SJSA1 (cell line): ENCODE data around the gene BMP2. TPM values are rescaled to one million over a fixed set of nuclear protein-coding genes. Genes with fewer than 3 reads are reported as not detected.

Source experiments
- DNase-seq, 2 experiments: peaks; one replicate each; pipeline ENCODE4 v3.0.0-alpha.2; 2015 to 2020; ENCODE audit warnings: low spot score in 2 of 2, low read depth in 1 of 2
- H3K27ac ChIP-seq: fragments of 250-450 bp; sonication (Bioruptor Pico); 2 replicates; pipeline ENCODE4 v1.5.1; 2020; ENCODE audit warnings: mild to moderate bottlenecking, moderate library complexity
- H3K27me3 ChIP-seq: fragments of 250-450 bp; sonication (Bioruptor Pico); replicated peaks from 2 replicates; pipeline ENCODE4 v1.5.1; 2020; ENCODE audit warnings: mild to moderate bottlenecking, moderate library complexity
- H3K36me3 ChIP-seq: fragments of 250-450 bp; sonication (Bioruptor Pico); 2 replicates; pipeline ENCODE4 v1.5.1; 2020; ENCODE audit warnings: mild to moderate bottlenecking
- H3K4me1 ChIP-seq: fragments of 250-450 bp; sonication (Bioruptor Pico); replicated peaks from 2 replicates; pipeline ENCODE4 v1.6.1; 2021; ENCODE audit warnings: mild to moderate bottlenecking
- H3K4me3 ChIP-seq: fragments of 250-450 bp; sonication (Bioruptor Pico); 2 replicates; pipeline ENCODE4 v1.5.1; 2020; ENCODE audit warnings: mild to moderate bottlenecking
- H3K9me3 ChIP-seq: fragments of 250-450 bp; sonication (Bioruptor Pico); replicated peaks from 2 replicates; pipeline ENCODE4 v1.5.1; 2020; ENCODE audit warnings: mild to moderate bottlenecking
- total RNA-seq: library from RNA; depleted of rRNA; stranded (reverse); fragments of >200 nt; shearing (Covaris generic); gene quantifications from 2 replicates; pipeline ENCODE4 v1.2.3, GENCODE V29; 2014; rRNA removed

BMP2 gene
- 7.7 and 9.7 TPM in 2 replicates for total RNA-seq

DNA sequence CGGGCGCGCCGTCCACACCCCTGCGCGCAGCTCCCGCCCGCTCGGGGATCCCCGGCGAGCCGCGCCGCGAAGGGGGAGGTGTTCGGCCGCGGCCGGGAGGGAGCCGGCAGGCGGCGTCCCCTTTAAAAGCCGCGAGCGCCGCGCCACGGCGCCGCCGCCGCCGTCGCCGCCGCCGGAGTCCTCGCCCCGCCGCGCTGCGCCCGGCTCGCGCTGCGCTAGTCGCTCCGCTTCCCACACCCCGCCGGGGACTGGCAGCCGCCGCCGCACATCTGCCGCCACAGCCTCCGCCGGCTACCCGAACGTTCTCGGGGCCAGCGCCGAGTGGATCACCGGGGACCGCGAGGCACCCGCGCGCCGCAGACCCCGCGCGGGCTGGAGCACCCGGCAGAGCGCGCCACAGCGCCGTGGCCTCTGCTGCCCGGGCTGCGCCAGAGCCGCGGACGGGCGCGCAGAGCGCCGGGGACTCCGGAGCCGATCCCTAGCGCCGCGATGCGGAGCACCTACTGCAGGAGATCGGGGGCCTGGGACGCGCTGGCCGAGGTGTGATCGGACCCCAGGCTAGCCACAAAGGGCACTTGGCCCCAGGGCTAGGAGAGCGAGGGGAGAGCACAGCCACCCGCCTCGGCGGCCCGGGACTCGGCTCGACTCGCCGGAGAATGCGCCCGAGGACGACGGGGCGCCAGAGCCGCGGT, at the start of gene BMP2:
Gene BMP2, plus strand, starts transcription at position 151 of the 692 bp plus-strand sequence. CDS start 2,441 bp downstream, outside the sequence.
- peak; percentile 51 to 72 for DNase-seq
- H3K4me3 ChIP-seq: peak within 1 kb of the TSS; percentile 83
- no peaks in the 10 kb centered on the region; the same call in 1 of the 2 replicates for H3K27me3 ChIP-seq
- no peak within 1 kb of the TSS for H3K27ac ChIP-seq
- peaks cover 21% of the 10 kb centered on the region for H3K4me1 ChIP-seq
- peaks cover 5% of the 10 kb centered on the region; the same call in 1 of the 2 replicates for H3K36me3 ChIP-seq
- peaks cover 4% of the 10 kb centered on the region; the same call in 1 of the 2 replicates for H3K9me3 ChIP-seq

DNA sequence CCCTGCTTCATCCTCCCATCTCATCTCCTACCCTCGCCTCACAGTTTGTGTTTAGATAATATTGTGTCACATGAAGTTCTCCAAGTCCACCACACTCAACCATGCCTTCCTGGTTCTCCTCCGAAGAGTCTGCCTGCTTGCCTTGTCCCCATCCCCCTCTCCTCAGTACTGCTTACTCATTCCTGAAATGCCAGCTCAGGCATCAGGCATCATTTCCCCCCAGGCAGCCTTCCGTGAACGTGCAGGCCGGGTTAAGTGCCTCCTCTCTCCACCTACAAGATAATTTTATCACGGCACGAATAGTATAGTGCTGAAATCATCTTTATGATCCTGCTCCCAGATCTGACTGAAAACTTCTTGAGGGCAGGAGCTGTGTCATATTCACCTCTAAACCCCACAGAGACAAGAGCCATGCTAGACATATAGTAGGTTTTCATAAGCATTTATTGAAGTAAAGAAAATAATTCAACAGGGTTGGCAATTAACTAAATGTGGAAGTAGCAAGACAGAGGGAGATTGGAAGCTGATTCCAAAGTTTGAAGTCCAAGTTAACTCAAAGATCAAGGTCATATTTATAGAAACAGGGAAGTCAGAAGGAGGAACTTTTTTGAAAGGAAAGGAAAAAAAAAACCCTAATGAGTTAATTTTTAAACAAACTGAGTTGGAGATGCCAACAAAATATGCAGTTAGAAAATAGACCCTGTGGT, 48.7 kb upstream of the BMP2 start:
- Histone ChIP-seq H3K27me3 (no peaks in the 10 kb centered on the region; the same call in 1 of the 2 replicates), H3K36me3 (no peaks in the 10 kb centered on the region), H3K9me3 (no peaks in the 10 kb centered on the region; the same call in 1 of the 2 replicates), H3K4me1 (peaks cover 6% of the 10 kb centered on the region; the same call in 1 of the 2 replicates), H3K4me3 (no peak overlapping the region), H3K27ac (no peak overlapping the region)
- DNase-seq: peak; percentile 28 to 45

DNA sequence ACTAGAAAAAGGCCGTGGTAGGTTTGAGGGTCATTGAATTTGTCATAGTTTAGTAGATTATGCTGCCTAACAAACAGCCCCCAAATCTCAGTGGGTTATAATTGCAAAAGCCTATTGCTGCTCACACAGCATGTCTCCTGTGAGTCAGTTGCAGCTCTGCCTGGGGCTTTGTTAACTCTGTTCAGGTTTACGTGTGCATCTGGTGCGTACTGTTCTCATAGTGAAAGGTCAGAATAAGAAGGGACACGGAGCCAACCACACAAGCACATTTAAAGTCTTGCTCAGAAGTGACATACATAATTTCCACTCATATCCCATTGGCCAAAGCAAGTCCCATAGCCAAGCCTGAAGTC, 48.1 kb upstream of the BMP2 start:
- no peaks in the 10 kb centered on the region; the same call in 1 of the 2 replicates for H3K27me3 ChIP-seq
- no peaks in the 10 kb centered on the region for H3K36me3 ChIP-seq
- no peak for DNase-seq

DNA sequence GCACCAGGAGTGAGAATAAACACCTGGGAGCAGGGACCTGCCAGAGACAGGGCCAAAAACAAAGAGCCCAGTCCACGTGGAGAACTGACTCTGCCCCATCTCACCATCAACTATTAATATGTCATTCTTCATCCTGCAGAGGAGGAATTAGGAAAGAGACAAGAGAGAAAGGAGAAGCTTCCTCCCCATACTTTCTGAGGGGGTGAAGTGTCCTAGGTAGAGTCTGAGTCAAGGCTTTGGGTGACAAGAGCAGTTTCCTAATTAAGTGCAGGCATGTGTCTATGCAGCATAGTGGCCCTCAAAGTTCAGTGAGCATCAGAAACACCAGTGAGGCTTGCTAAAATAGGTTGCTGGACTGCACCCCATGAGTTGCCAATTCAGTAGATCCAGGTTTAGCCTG, 40.7 kb upstream of the BMP2 start:
- Histone ChIP-seq H3K4me1 (no peaks in the 10 kb centered on the region), H3K27ac (no peak overlapping the region), H3K4me3 (no peak overlapping the region), H3K36me3 (no peaks in the 10 kb centered on the region), H3K9me3 (no peaks in the 10 kb centered on the region), H3K27me3 (no peaks in the 10 kb centered on the region)
- no peak for DNase-seq

More for the DNA sequence above, 48.1 kb upstream of the BMP2 start:
- Histone ChIP-seq H3K4me3 (no peak overlapping the region), H3K9me3 (no peaks in the 10 kb centered on the region; the same call in 1 of the 2 replicates), H3K4me1 (peaks cover 6% of the 10 kb centered on the region; the same call in 1 of the 2 replicates), H3K27ac (no peak overlapping the region)

DNA sequence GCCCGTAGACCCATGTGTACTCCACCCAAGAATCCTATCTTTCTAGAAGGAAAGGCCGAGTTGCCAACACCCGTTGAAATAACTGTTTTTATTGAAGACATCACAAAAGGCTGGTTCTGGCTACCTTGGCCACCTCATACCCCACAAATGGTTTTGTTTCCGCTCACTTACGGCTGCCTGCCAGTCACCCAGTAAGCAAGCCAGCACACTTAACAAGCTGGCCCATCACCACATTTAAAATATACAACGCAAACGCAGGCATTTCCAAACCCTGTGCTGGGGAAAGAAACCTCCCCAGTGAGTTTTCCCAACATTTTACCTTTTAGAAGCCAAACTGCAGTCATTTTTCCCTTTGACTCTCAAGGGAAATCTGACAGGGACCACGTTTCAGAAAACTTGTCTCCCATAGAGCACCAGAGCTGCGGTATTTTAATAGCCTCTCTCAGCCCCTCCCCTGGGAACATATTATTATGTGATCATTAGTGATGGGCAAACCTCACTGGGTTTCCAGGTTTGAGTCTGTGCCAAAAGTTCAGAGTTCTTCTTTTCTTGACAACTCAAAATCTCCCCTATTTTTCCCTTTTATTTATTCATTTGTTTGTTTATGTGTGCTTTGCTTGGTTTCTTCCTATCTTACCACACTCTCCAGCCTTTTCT, 36.7 kb upstream of the BMP2 start:
- DNase-seq: no peak
- Histone ChIP-seq H3K4me1 (no peaks in the 10 kb centered on the region), H3K27me3 (no peaks in the 10 kb centered on the region), H3K27ac (no peak overlapping the region), H3K36me3 (no peaks in the 10 kb centered on the region), H3K9me3 (no peaks in the 10 kb centered on the region), H3K4me3 (no peak overlapping the region)

DNA sequence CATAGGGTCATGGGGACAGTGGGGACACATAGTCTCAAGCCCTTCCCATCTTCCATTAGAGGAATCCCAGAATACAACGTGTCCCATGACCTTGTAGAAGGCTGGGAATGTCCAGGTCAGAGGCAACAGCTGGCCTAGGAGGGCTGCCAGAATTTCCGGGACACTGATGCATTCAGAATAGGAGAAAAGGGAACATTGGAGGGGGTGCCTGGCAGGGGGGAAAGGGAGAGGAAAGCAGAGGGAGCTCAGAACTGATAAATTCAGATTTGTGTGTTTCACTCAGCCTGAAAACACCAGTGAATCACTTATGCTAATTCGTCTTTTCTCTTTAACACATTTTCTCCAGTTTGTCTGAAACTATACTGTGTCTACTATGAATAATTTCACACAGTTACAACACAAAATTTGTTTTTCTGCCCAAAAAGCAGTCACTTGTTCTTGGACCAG, 35.5 kb upstream of the BMP2 start:
- no peaks in the 10 kb centered on the region for H3K9me3 ChIP-seq
- H3K36me3 ChIP-seq: no peaks in the 10 kb centered on the region
- no peaks in the 10 kb centered on the region for H3K27me3 ChIP-seq
- no peak overlapping the region for H3K4me3 ChIP-seq
- DNase-seq: no peak
- no peaks in the 10 kb centered on the region for H3K4me1 ChIP-seq
- H3K27ac ChIP-seq: no peak overlapping the region

DNA sequence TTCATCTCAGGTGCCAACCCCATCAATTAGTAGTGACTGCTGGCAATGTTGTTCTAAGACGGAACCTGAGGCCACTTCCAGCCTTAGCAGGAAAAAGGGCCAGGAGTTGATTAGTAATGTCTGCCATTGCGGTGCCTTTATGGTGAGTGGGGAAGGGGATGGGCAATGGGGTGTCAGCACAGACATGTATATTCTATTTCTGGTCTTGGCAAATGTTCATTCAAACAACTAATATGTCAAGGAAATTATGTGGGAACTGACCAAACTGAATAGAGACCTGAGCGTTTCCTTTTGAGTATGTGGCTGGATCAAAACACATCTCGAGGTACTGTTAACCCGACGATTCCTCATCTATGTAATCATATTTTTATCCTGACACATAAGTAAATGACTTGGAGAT, 34.6 kb upstream of the BMP2 start:
- Histone ChIP-seq H3K9me3 (no peaks in the 10 kb centered on the region), H3K27ac (no peak overlapping the region), H3K4me1 (no peaks in the 10 kb centered on the region), H3K36me3 (no peaks in the 10 kb centered on the region), H3K4me3 (no peak overlapping the region), H3K27me3 (no peaks in the 10 kb centered on the region)
- no peak for DNase-seq

DNA sequence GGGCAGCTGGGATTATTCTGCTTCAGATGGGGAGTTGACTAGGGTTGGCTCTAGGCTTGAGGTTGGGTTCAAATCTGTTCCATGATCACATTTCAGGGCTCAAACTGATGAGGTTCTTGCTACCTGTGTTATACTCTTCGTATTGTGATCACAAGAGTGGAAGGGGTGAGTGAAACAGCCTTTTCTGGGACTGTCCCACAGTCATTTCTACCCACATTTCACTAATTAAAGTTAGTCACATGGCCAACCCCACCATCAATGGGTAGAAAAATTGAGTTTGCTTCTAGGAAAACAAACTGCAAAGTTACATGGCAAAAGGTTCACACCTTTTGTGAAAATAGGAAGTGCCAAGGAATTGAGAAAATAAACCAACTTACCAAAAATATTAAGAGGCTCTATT, 33.5 kb upstream of the BMP2 start:
- Histone ChIP-seq H3K36me3 (no peaks in the 10 kb centered on the region), H3K27me3 (no peaks in the 10 kb centered on the region), H3K4me1 (no peaks in the 10 kb centered on the region), H3K4me3 (no peak overlapping the region), H3K27ac (no peak overlapping the region), H3K9me3 (no peaks in the 10 kb centered on the region)
- DNase-seq: no peak

DNA sequence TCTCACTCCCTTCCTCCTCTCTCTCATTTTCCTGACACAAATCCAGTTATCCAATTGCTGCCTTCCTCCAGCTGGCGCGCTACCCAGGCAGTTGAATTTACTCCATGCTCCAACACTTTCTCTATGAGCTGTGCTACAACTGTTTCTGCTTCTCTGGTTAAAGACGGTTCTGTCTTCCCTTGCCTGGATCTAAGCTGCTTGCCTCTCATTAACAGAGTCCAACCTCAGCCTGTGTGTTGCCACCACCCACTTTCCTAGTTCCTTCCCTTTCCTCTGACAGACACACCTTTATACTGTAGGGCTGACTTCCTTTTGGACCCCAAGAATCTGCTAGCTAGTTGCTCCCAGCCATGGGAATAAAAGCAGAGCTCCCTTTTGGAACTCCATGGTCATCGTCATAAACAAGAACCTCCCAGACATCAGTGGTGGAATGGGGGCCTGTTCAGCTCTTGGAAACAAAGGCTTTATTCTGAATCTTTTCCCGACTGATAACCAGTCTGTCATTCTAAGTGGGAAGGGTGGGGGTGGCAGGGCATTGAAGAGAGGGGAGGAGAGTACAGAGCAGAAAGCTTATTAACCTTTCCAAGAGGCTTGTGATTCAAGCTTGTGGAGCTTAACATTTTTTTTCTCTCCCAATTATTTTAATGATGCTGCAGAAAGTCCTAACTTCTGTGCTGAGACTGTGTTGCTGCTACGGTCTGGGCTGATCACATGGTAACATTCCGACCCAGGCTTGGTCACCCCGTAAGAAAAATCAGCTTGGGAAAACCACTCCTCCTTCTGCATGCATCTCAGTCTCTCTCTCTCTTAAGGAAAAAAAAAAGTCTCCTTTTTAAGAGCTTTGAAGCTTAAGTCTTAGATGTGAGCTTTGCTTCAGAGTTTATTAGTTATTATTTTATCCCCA, 31.3 kb upstream of the BMP2 start:
- H3K4me1 ChIP-seq: no peaks in the 10 kb centered on the region
- no peaks in the 10 kb centered on the region for H3K27me3 ChIP-seq
- no peaks in the 10 kb centered on the region for H3K36me3 ChIP-seq
- H3K27ac ChIP-seq: no peak overlapping the region
- no peak overlapping the region for H3K4me3 ChIP-seq
- no peak for DNase-seq
- H3K9me3 ChIP-seq: no peaks in the 10 kb centered on the region

DNA sequence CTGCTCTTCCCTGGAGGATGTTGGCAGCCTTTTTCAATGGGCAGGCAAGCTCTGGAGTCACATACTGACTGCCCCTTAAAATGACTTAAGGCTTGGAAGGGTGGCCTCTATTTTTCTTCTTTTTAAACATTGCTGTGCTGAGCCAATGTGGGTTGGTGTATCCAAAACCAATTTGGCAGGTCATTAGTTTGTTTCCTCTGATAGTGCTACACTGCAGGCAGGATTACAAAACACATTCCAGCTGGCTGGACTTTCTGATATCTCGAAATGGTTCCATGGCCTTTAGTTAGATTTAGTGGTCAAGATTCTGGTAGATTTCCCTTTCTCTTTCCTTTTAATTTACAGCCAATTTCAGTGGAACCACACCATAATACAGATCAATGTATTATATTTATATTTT, 28.1 kb upstream of the BMP2 start:
- Histone ChIP-seq H3K4me1 (no peaks in the 10 kb centered on the region), H3K4me3 (no peak overlapping the region), H3K9me3 (no peaks in the 10 kb centered on the region), H3K27me3 (no peaks in the 10 kb centered on the region), H3K27ac (no peak overlapping the region), H3K36me3 (no peaks in the 10 kb centered on the region)
- DNase-seq: no peak

DNA sequence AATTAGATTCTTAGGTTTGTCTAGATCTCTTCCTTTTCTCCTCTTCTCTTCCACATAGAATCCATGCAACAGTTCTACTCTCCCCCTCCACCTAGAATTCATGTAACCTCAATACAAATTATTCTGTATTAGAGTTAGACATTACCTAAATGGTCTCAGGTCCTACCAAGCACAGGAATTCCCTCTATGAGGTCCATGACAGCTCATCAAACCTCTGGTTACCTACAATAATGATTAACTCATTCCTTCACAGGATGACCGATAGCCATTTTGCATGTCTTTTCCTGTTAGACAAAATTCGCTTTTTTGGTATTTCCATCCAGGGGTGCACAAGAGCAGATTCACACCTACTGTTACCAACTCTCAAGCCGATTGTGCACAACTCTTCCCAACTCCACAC, 27.4 kb upstream of the BMP2 start:
- H3K27me3 ChIP-seq: no peaks in the 10 kb centered on the region
- DNase-seq: no peak
- H3K36me3 ChIP-seq: no peaks in the 10 kb centered on the region
- H3K4me3 ChIP-seq: no peak overlapping the region
- H3K27ac ChIP-seq: no peak overlapping the region
- no peaks in the 10 kb centered on the region for H3K9me3 ChIP-seq
- H3K4me1 ChIP-seq: no peaks in the 10 kb centered on the region

DNA sequence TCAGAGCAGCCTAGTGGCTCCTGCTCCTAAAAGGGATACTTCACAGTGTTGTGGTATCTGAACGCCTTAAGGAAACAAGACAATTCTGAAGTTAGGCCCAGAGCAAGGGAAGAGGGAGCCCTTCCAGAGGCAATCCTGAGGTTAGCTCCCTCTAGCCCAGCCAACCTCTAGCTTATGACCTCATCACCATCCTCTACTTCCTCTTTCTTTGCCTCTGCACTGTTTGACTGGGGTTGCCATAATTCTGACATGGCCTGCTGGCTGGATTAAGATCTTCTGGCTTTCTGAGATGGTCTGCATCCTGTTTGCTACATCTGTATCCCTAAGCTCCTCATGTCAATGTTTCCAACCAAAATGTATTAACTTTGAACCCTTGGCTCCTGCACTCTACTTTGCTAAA, 23.3 kb upstream of the BMP2 start:
- H3K27ac ChIP-seq: no peak overlapping the region
- no peaks in the 10 kb centered on the region for H3K4me1 ChIP-seq
- H3K4me3 ChIP-seq: no peak overlapping the region
- no peak for DNase-seq
- no peaks in the 10 kb centered on the region for H3K9me3 ChIP-seq
- no peaks in the 10 kb centered on the region for H3K36me3 ChIP-seq
- peaks cover 9% of the 10 kb centered on the region; the same call in 1 of the 2 replicates for H3K27me3 ChIP-seq

DNA sequence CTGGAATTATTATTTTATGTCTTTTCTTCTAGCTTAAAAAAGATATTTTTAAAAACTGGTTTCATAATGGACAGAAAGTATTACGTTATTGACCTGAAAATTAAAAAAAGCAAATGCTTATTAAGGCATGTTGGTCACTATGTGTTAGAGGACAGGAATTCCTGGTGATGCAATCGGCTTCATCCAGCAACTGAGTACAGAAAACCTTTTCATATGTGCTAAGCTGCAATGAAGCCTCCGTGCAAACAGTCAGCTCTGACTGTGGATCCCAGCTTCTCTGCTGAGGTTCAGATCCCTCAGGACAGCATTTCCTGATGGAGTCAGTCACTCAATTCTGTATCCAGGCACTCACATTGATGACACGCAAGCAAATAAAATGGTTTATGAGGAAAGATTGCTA, 22.7 kb upstream of the BMP2 start:
- H3K4me1 ChIP-seq: no peaks in the 10 kb centered on the region
- H3K4me3 ChIP-seq: no peak overlapping the region
- DNase-seq: no peak
- peaks cover 9% of the 10 kb centered on the region; the same call in 1 of the 2 replicates for H3K27me3 ChIP-seq
- no peak overlapping the region for H3K27ac ChIP-seq
- no peaks in the 10 kb centered on the region for H3K9me3 ChIP-seq
- no peaks in the 10 kb centered on the region for H3K36me3 ChIP-seq
